Activated CD8-positive, alpha-beta T cell treated with anti-CD3 and anti-CD28 coated beads for 36 hours (primary cell): ENCODE results near the gene DCUN1D5. TPM values are rescaled to one million over a fixed set of nuclear protein-coding genes. Genes with fewer than 3 reads are reported as not detected.
A peak's percentile ranks its signal among the peaks of the same experiment; 100 is the strongest.

Experiments used
- ATAC-seq: fragments of 200-7000 bp; cut with Tn5 transposase; one replicate; pipeline ENCODE4 v1.10.0; 2021; ENCODE audit warnings: mild to moderate bottlenecking, moderate library complexity
- CTCF ChIA-PET: fragments of 350-600 bp; sonication (Branson Sonifier 250); formaldehyde crosslinking; loops from one replicate; lab custom pipeline; 2021; ENCODE audit warnings: antibody characterized with exemption; lab: Charles Lee
- POLR2A ChIA-PET: fragments of 350-600 bp; sonication (Branson Sonifier 250); formaldehyde crosslinking; loops from one replicate; lab custom pipeline; 2021; ENCODE audit warnings: antibody characterized with exemption; lab: Charles Lee
- DNase-seq: peaks from one replicate; pipeline ENCODE4 v3.0.0-alpha.2; 2020
- H3K27ac Mint-ChIP-seq: one replicate; pipeline ENCODE4 v1.8.0; 2021; ENCODE audit warnings: mild to moderate bottlenecking, mixed read lengths
- H3K27me3 Mint-ChIP-seq: one replicate; pipeline ENCODE4 v1.8.0; 2021; ENCODE audit warnings: mixed read lengths
- H3K36me3 Mint-ChIP-seq: one replicate; pipeline ENCODE4 v1.8.0; 2021; ENCODE audit warnings: low read depth, mixed read lengths
- H3K4me1 Mint-ChIP-seq: one replicate; pipeline ENCODE4 v1.8.0; 2021; ENCODE audit warnings: low read depth, mixed read lengths
- H3K4me3 Mint-ChIP-seq: one replicate; pipeline ENCODE4 v1.8.0; 2021; ENCODE audit warnings: mild to moderate bottlenecking, moderate library complexity, mixed read lengths
- H3K9me3 Mint-ChIP-seq: one replicate; pipeline ENCODE4 v1.8.0; 2021; ENCODE audit warnings: mixed read lengths
- CTCF ChIP-seq: fragments of 200-600 bp; IDR thresholded peaks from one replicate; pipeline ENCODE4 v1.8.0; 2022; ENCODE audit warnings: antibody characterized with exemption, mild to moderate bottlenecking
- intact Hi-C: fragments of 100-400 bp; cut with micrococcal nuclease; formaldehyde crosslinking; loops from one replicate; pipeline ENCODE4 v1.10.0; 2022
- total RNA-seq, 2 experiments: library from RNA; stranded (reverse); gene quantifications; one replicate each; pipeline ENCODE4 v1.2.3, GENCODE V29; 2021

Gene DCUN1D5
- total RNA-seq = 10 to 100 TPM; 83.4 to 90.6 TPM

GRCh38 chr11:103091801-103092524 is at the start of gene DCUN1D5:
Gene DCUN1D5, minus strand, starts transcription at chr11:103092160. Its CDS starts 288 bp downstream, at chr11:103091872.
- DNase-seq = peak; percentile 97
- Mint-ChIP-seq H3K9me3 (no peaks in the 10 kb centered on the region), H3K27me3 (peaks cover 17% of the 10 kb centered on the region), H3K36me3 (peaks cover 20% of the 10 kb centered on the region), H3K4me3 (peak within 1 kb of the TSS; percentile 89), H3K27ac (peak within 1 kb of the TSS; percentile 93), H3K4me1 (peaks cover 26% of the 10 kb centered on the region)
- intact Hi-C loops = no loop called here
- peak; percentile 95 for ATAC-seq
- POLR2A ChIA-PET = interaction anchor here (0.7 to 2.2 kb wide), 6 partner anchors 10 to 138 kb away, joined by 3 to 21 read pairs (median 4); partner anchors contain the start of gene DYNC2H1
- TF ChIP-seq CTCF = no peak
- CTCF ChIA-PET = interaction anchor here (0.8 to 4.0 kb wide), 6 partner anchors 9 to 56 kb away, joined by 3 to 27 read pairs (median 6); partner anchors contain the start of gene DYNC2H1

GRCh38 chr11:103125462-103125861 is 33.5 kb upstream of the DCUN1D5 start:
- no peak for TF ChIP-seq CTCF
- no peak overlapping the region for H3K27ac Mint-ChIP-seq
- ChIA-PET CTCF (no interaction called here), POLR2A (no interaction called here)
- H3K9me3 Mint-ChIP-seq = no peaks in the 10 kb centered on the region
- H3K4me1 Mint-ChIP-seq = no peaks in the 10 kb centered on the region
- no peak overlapping the region for H3K4me3 Mint-ChIP-seq
- ATAC-seq (no peak), DNase-seq (no peak)
- intact Hi-C loops = no loop called here
- no peaks in the 10 kb centered on the region for H3K27me3 Mint-ChIP-seq
- H3K36me3 Mint-ChIP-seq = no peaks in the 10 kb centered on the region

- CTCF ChIA-PET = no interaction called here
- H3K4me1 Mint-ChIP-seq = no peaks in the 10 kb centered on the region
Measured at GRCh38 chr11:103114836-103115235, 22.9 kb upstream of the DCUN1D5 start.

DNA sequence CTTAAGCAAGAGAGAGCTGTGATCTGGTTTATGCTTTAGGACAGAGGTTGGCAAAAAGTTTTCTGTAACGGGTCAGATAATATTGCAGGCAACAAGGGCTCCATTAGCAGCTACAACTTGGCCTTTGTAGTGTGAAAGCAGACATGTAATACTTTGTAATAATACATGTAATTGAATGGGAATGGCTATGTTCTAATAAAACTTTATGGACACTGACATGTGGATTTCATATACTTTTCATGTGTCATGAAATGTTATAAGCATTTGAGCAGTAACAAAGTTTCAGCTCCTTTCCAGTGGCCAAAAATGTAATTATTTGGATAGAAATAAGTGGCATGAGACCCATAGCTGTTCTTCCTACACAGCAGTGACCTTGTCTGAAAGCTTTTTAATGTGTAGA is 20.4 kb upstream of the DCUN1D5 start:
- H3K27me3 Mint-ChIP-seq = no peaks in the 10 kb centered on the region
- no peaks in the 10 kb centered on the region for H3K9me3 Mint-ChIP-seq
- H3K4me1 Mint-ChIP-seq = peaks cover 5% of the 10 kb centered on the region
- intact Hi-C loops = no loop called here
- CTCF ChIA-PET = interaction anchor here (0.9 to 1.3 kb wide), 2 partner anchors 12 to 19 kb away, joined by 3 read pairs; no protein-coding TSS in a partner anchor
- POLR2A ChIA-PET = no interaction called here
- ATAC-seq (no peak), DNase-seq (no peak)
- no peak overlapping the region for H3K27ac Mint-ChIP-seq
- H3K36me3 Mint-ChIP-seq = no peaks in the 10 kb centered on the region
- H3K4me3 Mint-ChIP-seq = no peak overlapping the region
- TF ChIP-seq CTCF = no peak

More at GRCh38 chr11:103114836-103115235, 22.9 kb upstream of the DCUN1D5 start:
- Mint-ChIP-seq H3K9me3 (no peaks in the 10 kb centered on the region), H3K27me3 (no peaks in the 10 kb centered on the region), H3K36me3 (no peaks in the 10 kb centered on the region), H3K4me3 (no peak overlapping the region), H3K27ac (no peak overlapping the region)
- POLR2A ChIA-PET = no interaction called here
- TF ChIP-seq CTCF = no peak
- intact Hi-C loops = no loop called here
- DNase-seq (no peak), ATAC-seq (no peak)

DNA sequence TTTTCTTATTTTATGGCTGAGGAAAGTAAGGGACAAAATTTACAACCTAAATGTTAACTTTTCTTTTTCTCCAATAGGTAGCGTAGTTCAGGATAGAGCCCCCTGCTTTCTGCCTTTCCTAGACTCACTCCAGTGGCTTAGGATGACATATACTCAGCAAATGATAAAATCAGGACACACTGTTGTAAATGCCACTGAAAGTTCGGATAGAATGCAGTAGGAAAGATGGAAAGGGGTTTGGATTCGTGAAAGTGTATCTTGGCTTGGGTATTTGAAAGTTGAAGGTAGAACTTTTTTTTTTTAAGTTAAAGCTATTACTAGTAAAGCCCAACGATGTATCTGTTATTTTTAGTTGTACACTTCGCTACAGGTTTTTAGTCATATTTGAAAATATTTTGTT is 19.4 kb upstream of the DCUN1D5 start:
- POLR2A ChIA-PET = no interaction called here
- Mint-ChIP-seq H3K36me3 (no peaks in the 10 kb centered on the region), H3K4me1 (peaks cover 5% of the 10 kb centered on the region), H3K9me3 (no peaks in the 10 kb centered on the region), H3K27ac (no peak overlapping the region), H3K4me3 (no peak overlapping the region), H3K27me3 (no peaks in the 10 kb centered on the region)
- DNase-seq (no peak), ATAC-seq (no peak)
- CTCF ChIA-PET = no interaction called here
- intact Hi-C loops = no loop called here
- TF ChIP-seq CTCF = no peak
